GM21360 (cell line): ENCODE results near the gene EXOSC6.
"Not testable (repeated sequence)": the region's sequence is repeated elsewhere in the genome, so short reads cannot be mapped to it uniquely, and the experiment has no call there.

Experiments used
- ATAC-seq: cut with Tn5 transposase; IDR thresholded peaks from one replicate; pipeline ENCODE4 v1.9.1; 2021; ENCODE audit warnings: mild to moderate bottlenecking, moderate library complexity; ENCODE audit not compliant: unreplicated experiment

Gene EXOSC6

DNA sequence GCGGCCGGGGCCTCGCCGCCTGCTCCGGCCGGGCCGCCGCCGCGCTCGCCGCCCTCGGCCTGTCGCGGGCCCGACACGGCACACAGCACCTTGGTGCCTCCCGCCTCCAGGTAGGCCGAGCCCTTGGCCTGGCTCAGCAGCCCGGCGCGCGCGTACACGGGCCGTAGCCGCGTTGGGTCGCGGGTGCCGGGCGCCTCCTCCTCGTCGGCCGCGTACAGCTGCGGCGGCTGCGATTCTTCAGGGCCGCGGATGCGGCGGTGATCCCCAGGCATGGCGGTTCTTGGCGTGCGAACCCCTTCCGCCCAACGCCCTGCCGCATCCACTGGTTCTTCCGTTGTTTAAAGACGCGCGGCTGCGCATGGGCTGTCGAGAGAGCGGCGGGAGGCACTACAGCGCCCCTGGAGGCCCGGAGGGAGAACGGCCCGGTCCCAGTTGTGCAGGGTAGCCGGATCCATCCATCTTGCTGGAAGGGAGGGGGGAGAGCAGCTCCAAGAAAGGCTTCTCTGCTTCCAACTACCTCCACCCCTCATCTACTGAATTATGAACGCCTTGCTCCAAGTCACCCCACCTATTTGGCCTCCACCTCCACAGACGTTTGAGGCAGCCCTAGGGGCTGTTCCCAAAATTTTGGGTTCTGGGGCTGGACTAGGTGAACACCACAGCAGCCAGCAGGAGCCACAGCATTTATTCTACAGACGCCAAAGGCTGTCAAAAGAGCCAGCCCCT lies at the start of gene EXOSC6:
Gene EXOSC6, minus strand, starts transcription at position 312 of the 726 bp plus-strand sequence. Its CDS starts 40 bp downstream, at position 272.
- peak; percentile 84 for ATAC-seq

- no peak for ATAC-seq
Measured at GRCh38 chr16:70301121-70301520, 49.4 kb upstream of the EXOSC6 start.

DNA sequence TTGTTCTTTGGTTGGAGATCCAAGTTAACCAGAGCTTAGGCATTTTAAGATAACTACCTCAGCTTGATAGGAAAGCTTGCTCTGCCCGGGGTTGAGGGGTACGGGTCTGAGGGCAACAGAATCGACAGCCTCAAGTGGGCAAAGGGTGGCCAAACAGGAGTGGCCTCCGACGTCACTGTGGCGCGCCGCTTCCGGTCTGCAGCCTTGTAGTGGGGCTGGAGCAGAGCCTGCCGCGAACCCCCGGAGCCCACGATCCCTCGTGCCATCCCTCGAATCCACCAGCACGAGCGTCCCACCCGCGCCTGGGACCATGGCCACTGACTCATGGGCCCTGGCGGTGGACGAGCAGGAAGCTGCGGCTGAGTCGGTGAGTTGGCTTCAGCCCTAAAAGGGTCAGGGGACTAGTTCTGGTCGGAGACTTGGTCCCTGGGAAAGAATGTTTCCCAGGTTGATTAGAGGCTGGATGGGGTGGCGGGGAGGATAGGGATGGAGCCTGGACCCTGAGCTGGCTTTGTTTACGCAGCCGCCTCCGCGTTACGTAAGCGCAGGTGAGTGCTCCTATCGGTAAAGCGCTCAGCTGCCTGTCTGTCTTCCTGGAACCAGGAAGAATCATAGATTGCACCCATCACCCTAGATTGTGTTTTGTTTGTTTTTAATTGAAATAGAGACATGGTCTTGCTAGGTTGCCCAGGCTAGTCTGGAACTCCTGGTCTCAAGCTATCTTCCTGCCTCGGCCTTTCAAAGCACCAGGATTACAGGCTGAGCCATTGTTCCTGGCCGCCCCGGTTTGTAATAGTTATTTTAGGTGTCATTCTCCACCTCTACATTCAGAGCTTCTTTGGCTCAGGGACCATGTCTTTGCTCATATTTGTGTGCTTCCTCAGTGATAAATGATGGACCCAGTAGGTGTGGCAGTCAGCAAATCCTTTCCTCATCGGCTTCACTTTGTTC lies 47.5 kb upstream of the EXOSC6 start, which contains the start of gene DDX19B:
Gene DDX19B, plus strand, starts transcription at position 199 of the 951 bp plus-strand sequence. Its CDS starts 112 bp downstream, at position 311.
- ATAC-seq: peak; percentile 61

GRCh38 chr16:70295634-70296033 lies 43.9 kb upstream of the EXOSC6 start:
- no peak for ATAC-seq

DNA sequence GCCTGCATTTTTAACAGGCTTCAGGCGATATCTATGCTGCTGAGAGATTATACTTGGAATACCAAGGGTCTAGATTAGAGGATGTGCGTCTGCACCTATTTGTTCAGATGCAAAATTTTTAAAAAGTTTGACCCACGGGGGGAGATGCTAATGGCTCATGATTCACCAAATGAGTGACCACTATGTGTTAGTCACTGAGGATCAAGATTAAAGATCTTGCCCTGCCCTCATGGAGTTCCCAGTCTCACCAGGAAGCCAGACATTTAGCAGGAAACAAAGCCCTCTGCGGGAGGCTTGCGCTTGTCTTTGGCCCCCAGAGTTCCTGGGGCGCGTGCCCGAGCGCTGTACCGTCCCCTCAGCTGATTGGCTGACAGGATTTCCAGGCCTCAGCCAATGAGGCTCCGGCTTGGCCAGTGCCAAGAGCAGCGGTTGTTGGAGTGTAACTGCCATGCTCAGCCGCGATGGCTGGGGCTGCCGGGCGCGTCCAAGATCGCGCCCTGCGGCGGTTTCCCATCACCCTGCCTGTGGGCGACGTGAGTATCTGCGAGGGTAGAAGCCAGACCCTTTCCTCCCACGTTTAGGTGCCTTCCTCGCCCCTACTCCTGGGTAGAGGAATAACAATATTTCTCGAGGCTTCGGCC lies 42.8 kb upstream of the EXOSC6 start:
- no peak for ATAC-seq

GRCh38 chr16:70292148-70292547 lies 40.4 kb upstream of the EXOSC6 start:
- not testable (repeated sequence) for ATAC-seq

DNA sequence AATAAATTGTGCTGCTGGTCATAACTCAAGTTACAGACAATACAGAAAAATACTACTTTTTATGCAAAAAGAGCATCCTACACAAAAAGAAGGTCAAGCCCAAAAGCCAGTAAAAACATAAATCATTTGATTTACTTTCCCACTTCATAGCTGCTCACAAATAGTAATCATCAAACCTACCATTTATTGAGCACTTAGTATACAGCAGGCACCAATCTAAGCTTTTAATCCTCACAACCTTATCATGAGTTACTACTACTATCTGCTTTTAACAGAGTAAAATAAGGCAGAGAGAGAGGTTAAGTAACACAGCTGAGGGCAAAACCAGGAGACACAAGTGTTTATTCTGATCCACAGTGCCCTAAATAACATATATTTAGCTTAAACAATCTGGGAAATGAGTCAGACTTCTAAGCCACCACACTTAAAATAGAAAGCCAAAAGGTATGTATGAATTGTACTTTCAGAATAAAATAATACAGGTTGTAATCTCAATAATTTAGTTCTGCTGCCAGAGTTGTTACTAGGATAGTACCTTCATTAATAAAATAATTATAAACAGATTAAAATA lies 39.3 kb upstream of the EXOSC6 start:
- ATAC-seq: no peak

DNA sequence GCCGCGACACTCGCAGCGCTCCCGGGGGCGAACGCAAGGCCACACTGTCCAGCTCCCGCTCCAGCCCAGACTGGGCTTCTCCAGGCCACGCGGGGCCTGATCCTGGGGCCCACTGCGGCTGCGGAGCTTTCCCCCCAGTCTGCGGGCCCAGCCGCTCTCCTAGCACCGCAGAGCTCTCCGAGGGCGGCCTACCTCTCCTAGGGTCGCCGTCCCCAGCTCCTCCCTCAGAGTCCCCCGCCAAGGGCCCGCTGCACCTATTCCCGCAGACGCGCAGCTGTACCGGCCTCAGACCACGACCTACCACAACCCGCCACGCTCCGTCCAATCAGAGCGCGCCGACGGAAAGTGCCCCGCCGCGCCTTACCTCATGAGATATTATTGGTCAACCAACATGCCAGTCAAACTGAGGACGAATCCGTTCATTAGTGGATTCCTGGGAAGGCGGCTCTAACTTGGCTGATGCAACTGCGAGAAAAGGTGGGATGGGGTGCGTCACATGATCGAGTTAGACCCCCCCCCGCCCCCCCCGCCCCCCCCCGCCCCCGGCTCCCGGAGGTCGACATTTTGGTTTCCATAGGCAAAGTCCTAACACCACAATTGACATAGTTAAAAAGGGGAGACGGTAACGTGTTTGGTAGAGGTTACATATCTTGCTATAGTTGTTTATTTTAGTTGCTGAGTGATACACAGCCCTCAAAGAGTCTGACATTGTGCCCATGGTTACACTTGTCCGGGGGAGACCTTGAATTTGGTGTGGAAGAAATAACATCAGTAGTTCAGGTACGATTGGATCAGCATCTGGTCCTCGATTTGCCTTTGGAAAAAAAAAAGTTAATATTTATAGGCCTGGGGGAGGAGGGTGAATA lies 37.7 kb upstream of the EXOSC6 start, which contains the start of gene AARS1:
Gene AARS1, minus strand, starts transcription at position 278 of the 866 bp plus-strand sequence. CDS start 6,743 bp downstream, outside the sequence.
- ATAC-seq: peak; percentile 96

DNA sequence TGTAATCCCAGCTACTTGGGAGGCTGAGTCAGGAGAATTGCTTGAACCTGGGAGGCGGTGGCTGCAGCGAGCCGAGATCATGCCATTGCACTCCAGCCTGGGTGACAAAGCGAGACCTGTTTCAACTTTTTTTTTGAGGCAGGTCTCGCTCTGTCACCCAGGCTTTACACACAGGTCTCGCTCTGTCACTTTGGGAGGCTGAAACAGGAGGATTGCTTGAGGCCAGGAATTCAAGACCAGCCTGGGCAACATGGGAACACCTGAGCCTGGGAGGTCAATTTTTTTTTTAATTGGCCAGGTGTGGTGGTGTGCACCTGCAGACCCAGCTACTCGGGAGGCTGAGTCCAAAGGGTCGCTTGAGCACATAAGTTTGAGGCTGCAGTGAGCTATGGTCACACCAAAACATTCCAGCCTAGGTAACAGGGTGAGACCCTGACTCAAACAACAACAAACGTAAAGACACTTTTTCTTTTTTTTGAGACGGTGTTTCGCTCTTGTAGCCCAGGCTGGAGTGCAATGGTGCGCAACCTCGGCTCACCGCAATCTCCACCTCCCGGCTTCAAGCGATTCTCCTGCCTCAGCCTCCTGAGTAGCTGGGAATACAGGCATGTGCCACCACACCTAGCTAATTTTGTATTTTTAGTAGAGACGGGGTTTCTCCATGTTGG lies 35.7 kb upstream of the EXOSC6 start:
- ATAC-seq: not testable (repeated sequence)

DNA sequence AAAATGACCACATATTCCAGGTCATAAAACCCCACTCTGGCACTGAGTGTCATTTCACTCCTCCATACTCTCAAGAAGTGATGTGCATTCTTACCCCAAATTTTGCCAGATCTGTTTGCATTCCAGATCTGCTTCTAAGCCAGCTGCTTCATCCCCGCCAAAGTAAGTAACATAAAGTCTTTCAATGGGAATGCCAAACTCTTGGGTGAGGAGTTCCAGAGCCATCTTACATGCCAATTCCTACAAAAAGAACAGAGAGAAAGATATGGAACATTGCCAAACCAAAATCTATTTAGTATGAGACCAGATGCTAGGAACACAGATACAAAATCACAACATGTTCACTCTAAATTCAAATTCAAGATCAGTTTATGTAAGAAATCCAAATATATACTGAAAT lies 24.7 kb upstream of the EXOSC6 start:
- ATAC-seq: no peak

DNA sequence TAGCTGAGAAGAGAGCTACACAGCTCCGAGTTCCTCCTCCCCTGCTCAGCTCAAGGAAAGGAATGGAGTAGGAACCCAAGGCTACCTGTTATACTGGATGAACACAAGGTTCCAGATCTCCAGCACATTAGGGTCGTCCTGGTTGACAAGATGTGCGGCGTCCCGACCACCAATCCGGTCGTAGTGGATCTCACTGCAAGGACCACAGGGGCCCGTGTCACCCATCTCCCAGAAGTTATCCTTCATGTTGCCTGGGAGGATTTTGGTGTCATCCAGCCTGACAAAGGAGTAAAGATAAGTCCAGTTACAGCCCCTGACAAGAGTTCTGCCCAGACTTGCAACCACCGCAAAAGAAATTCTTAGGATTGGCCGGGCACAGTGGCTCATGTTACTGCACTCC lies 20.0 kb upstream of the EXOSC6 start:
- ATAC-seq: no peak

GRCh38 chr16:70270176-70270575 lies 18.4 kb upstream of the EXOSC6 start:
- ATAC-seq: no peak

DNA sequence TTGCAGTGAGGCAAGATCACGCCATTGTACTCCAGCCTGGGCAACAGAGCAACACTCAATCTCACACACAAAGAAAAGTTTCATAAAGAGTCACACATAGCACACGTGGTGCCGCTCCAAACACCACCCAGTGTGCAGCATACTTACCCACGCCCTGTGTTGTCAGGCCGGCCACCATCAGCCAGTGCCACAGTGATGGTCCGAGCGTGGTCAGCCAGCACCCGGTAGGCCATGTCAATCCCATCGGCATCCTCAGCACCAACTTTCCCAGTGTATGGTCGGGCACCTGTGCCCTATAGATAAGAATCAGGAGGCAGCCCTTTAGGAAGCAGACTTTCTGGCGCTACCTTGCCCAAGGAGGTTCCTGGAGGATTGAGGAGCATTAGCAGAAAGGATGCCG lies 17.7 kb upstream of the EXOSC6 start:
- no peak for ATAC-seq

DNA sequence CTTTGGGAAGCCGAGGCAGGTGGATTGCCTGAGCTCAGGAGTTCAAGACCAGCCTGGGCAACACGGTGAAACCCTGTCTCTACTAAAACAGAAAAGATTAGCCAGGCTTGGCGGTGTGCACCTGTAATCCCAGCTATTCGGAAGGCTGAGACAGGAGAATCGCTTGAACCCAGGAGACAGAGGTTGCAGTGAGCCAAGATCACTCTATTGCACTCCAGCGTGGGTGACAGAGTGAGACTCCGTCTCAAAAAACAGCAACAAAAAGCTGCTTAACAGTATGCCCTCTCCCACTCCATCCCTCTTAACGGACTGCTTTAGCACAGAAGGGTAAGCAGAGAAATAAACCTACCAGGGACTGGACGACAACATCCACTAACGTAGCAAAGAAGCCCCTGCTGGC lies 16.2 kb upstream of the EXOSC6 start:
- not testable (repeated sequence) for ATAC-seq

- no peak for ATAC-seq
Measured at GRCh38 chr16:70267516-70267915, 15.8 kb upstream of the EXOSC6 start.

- ATAC-seq: not testable (repeated sequence)
Measured at GRCh38 chr16:70259903-70260302, 8.2 kb upstream of the EXOSC6 start.

DNA sequence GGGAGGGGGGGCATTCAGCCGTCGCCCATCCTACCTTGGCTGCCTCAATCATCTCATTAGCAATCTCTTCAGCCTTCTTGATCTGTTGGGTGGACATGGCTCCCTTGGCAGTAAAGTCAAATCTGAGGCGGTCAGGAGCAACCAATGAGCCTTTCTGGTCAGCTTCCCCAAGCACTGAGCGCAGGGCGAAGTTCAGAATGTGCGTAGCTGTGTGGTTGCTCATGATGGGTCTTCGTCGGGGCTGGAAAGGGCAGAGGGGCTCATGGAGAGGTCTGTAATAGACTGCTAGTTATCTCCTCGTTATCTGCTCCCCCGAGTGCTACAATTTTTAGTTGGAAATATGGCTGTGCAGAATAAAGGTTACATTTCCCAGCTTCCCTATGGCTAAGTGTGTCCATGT lies 7.2 kb upstream of the EXOSC6 start:
- no peak for ATAC-seq

GRCh38 chr16:70258065-70258464 lies 6.3 kb upstream of the EXOSC6 start:
- no peak for ATAC-seq

GRCh38 chr16:70257391-70257790 lies 5.7 kb upstream of the EXOSC6 start:
- no peak for ATAC-seq
